ENCODE measurements around the gene ZNF774.

ZNF774 gene

GRCh38 chr15:90320062-90320884 is 31.8 kb upstream of the ZNF774 start:
- Histone ChIP-seq H3K36me3 (ENCODE audit: control insufficient read depth, insufficient read depth, low read length) (no peaks in the 10 kb centered on the region), H3K79me2 (no peaks in the 10 kb centered on the region), H3K27me3 (ENCODE audit: control insufficient read depth, insufficient read depth, low read length) (no peaks in the 10 kb centered on the region), H2AFZ (peak overlapping the region; percentile 75), H3K27ac (no peak overlapping the region), H3K4me2 (ENCODE audit: low read length) (no peak overlapping the region), H3K4me1 (no peaks in the 10 kb centered on the region), H3K9ac (no peak overlapping the region), H3K9me3 (ENCODE audit: control insufficient read depth, low read length) (no peaks in the 10 kb centered on the region), H3K4me3 (ENCODE audit: low read depth, low read length) (no peak overlapping the region)
- TF ChIP-seq CTCF (IDR thresholded peaks at IDR 0.05) = peak; percentile 89

- H3K4me2 ChIP-seq (ENCODE audit: low read length) = no peak overlapping the region
- no peak overlapping the region for H3K9ac ChIP-seq
- H3K79me2 ChIP-seq = no peaks in the 10 kb centered on the region
- no peak overlapping the region for H2AFZ ChIP-seq
- no peaks in the 10 kb centered on the region for H3K36me3 ChIP-seq (ENCODE audit: control insufficient read depth, insufficient read depth, low read length)
- H3K4me1 ChIP-seq = no peaks in the 10 kb centered on the region
- TF ChIP-seq CTCF (IDR thresholded peaks at IDR 0.05) = no peak
- no peak overlapping the region for H3K27ac ChIP-seq
- no peaks in the 10 kb centered on the region for H3K27me3 ChIP-seq (ENCODE audit: control insufficient read depth, insufficient read depth, low read length)
- no peaks in the 10 kb centered on the region for H3K9me3 ChIP-seq (ENCODE audit: control insufficient read depth, low read length)
- H3K4me3 ChIP-seq (ENCODE audit: low read depth, low read length) = no peak overlapping the region
Observed at GRCh38 chr15:90320885-90321278, 31.2 kb upstream of the ZNF774 start.

- Histone ChIP-seq H3K9me3 (ENCODE audit: control insufficient read depth, low read length) (no peaks in the 10 kb centered on the region), H3K4me2 (ENCODE audit: low read length) (no peak overlapping the region), H3K79me2 (no peaks in the 10 kb centered on the region), H3K9ac (no peak overlapping the region), H2AFZ (no peak overlapping the region), H3K36me3 (ENCODE audit: control insufficient read depth, insufficient read depth, low read length) (no peaks in the 10 kb centered on the region), H3K4me3 (ENCODE audit: low read depth, low read length) (no peak overlapping the region), H3K27ac (no peak overlapping the region), H3K27me3 (ENCODE audit: control insufficient read depth, insufficient read depth, low read length) (no peaks in the 10 kb centered on the region), H3K4me1 (no peaks in the 10 kb centered on the region)
- TF ChIP-seq CTCF (IDR thresholded peaks at IDR 0.05) = no peak
Observed at GRCh38 chr15:90322538-90322937, 29.5 kb upstream of the ZNF774 start.

- Histone ChIP-seq H3K36me3 (ENCODE audit: control insufficient read depth, insufficient read depth, low read length) (no peaks in the 10 kb centered on the region), H3K4me3 (ENCODE audit: low read depth, low read length) (no peak overlapping the region)
- TF ChIP-seq CTCF (IDR thresholded peaks at IDR 0.05) = no peak
Observed at GRCh38 chr15:90325726-90326125, 26.4 kb upstream of the ZNF774 start.

GRCh38 chr15:90326441-90326840 is 25.6 kb upstream of the ZNF774 start:
- H3K79me2 ChIP-seq = no peaks in the 10 kb centered on the region
- H3K9me3 ChIP-seq (ENCODE audit: control insufficient read depth, low read length) = no peaks in the 10 kb centered on the region
- no peak overlapping the region for H3K4me2 ChIP-seq (ENCODE audit: low read length)
- H2AFZ ChIP-seq = no peak overlapping the region
- H3K9ac ChIP-seq = no peak overlapping the region
- H3K27me3 ChIP-seq (ENCODE audit: control insufficient read depth, insufficient read depth, low read length) = no peaks in the 10 kb centered on the region
- no peaks in the 10 kb centered on the region for H3K4me1 ChIP-seq
- no peak overlapping the region for H3K4me3 ChIP-seq (ENCODE audit: low read depth, low read length)
- no peaks in the 10 kb centered on the region for H3K36me3 ChIP-seq (ENCODE audit: control insufficient read depth, insufficient read depth, low read length)
- TF ChIP-seq CTCF (IDR thresholded peaks at IDR 0.05) = no peak
- no peak overlapping the region for H3K27ac ChIP-seq

More at GRCh38 chr15:90325726-90326125, 26.4 kb upstream of the ZNF774 start:
- H3K9ac ChIP-seq = no peak overlapping the region
- no peaks in the 10 kb centered on the region for H3K27me3 ChIP-seq (ENCODE audit: control insufficient read depth, insufficient read depth, low read length)
- no peak overlapping the region for H3K4me2 ChIP-seq (ENCODE audit: low read length)
- H2AFZ ChIP-seq = no peak overlapping the region
- H3K79me2 ChIP-seq = no peaks in the 10 kb centered on the region
- no peak overlapping the region for H3K27ac ChIP-seq
- H3K9me3 ChIP-seq (ENCODE audit: control insufficient read depth, low read length) = no peaks in the 10 kb centered on the region
- no peaks in the 10 kb centered on the region for H3K4me1 ChIP-seq

All from parathyroid adenoma (tissue), 2 donors.